Measurements from ENCODE around the gene MAGI2.

Gene MAGI2

GRCh38 chr7:79241288-79242060 is 212.0 kb downstream of the MAGI2 start:
- TF ChIP-seq ZFP3 (CRISPR knock-in tag; IDR thresholded peaks at IDR 0.05) (no peak), ZNF8 (CRISPR knock-in tag; IDR thresholded peaks at IDR 0.05) (no peak), ARNTL (CRISPR knock-in tag; IDR thresholded peaks at IDR 0.05; ENCODE audit: borderline replicate concordance, low read depth) (no peak), RARB (CRISPR knock-in tag; IDR thresholded peaks at IDR 0.05) (no peak), TCF4 (CRISPR knock-in tag; IDR thresholded peaks at IDR 0.05; ENCODE audit: borderline replicate concordance) (no peak), ZNF70 (CRISPR knock-in tag; IDR thresholded peaks at IDR 0.05) (no peak), TOX (CRISPR knock-in tag; IDR thresholded peaks at IDR 0.05; ENCODE audit: borderline replicate concordance) (no peak), ISL1 (CRISPR knock-in tag; IDR thresholded peaks at IDR 0.05) (no peak), OSR1 (CRISPR knock-in tag; IDR thresholded peaks at IDR 0.05) (no peak), ZNF565 (CRISPR knock-in tag; conservative IDR thresholded peaks at IDR 0.05; ENCODE audit: low read depth) (no peak)
- ATAC-seq = peak; percentile 90

GRCh38 chr7:79240413-79240812 is 213.1 kb downstream of the MAGI2 start:
- TF ChIP-seq ARNTL (CRISPR knock-in tag; IDR thresholded peaks at IDR 0.05; ENCODE audit: borderline replicate concordance, low read depth) = no peak
- peak; percentile 76; the same call in 1 of the 2 replicates for TF ChIP-seq TCF4 (CRISPR knock-in tag; IDR thresholded peaks at IDR 0.05; ENCODE audit: borderline replicate concordance)
- ATAC-seq = no peak

GRCh38 chr7:79236352-79237028 is 217.0 kb downstream of the MAGI2 start:
- TF ChIP-seq TSHZ2 (CRISPR knock-in tag; IDR thresholded peaks at IDR 0.05) (no peak), SNAI2 (CRISPR knock-in tag; IDR thresholded peaks at IDR 0.05) (no peak), ZFP30 (CRISPR knock-in tag; IDR thresholded peaks at IDR 0.05) (no peak), CSDC2 (CRISPR knock-in tag; IDR thresholded peaks at IDR 0.05) (no peak), PPARA (CRISPR knock-in tag; IDR thresholded peaks at IDR 0.05; ENCODE audit: borderline replicate concordance) (no peak), PATZ1 (CRISPR knock-in tag; IDR thresholded peaks at IDR 0.05; ENCODE audit: borderline replicate concordance) (no peak), ARNTL (CRISPR knock-in tag; IDR thresholded peaks at IDR 0.05; ENCODE audit: borderline replicate concordance, low read depth) (no peak), GLIS3 (CRISPR knock-in tag; IDR thresholded peaks at IDR 0.05) (no peak), POU6F1 (CRISPR knock-in tag; IDR thresholded peaks at IDR 0.05; ENCODE audit: borderline replicate concordance, low read depth) (no peak), ZNF565 (CRISPR knock-in tag; conservative IDR thresholded peaks at IDR 0.05; ENCODE audit: low read depth) (no peak)
- no peak for ATAC-seq

GRCh38 chr7:79227044-79227443 is 226.4 kb downstream of the MAGI2 start:
- TF ChIP-seq TOX (CRISPR knock-in tag; IDR thresholded peaks at IDR 0.05; ENCODE audit: borderline replicate concordance) (peak; percentile 84; the same call in 1 of the 2 replicates), PPARA (CRISPR knock-in tag; IDR thresholded peaks at IDR 0.05; ENCODE audit: borderline replicate concordance) (no peak), PATZ1 (CRISPR knock-in tag; IDR thresholded peaks at IDR 0.05; ENCODE audit: borderline replicate concordance) (0 out of 2 replicates have a peak, but pooled peaks have one; percentile 41), ARNTL (CRISPR knock-in tag; IDR thresholded peaks at IDR 0.05; ENCODE audit: borderline replicate concordance, low read depth) (no peak), CSRNP3 (CRISPR knock-in tag; IDR thresholded peaks at IDR 0.05) (no peak), ZC3H10 (CRISPR knock-in tag; IDR thresholded peaks at IDR 0.05) (peak; percentile 67)
- ATAC-seq = peak; percentile 51; the same call in 2 of the 3 replicates

Measured in SK-N-SH treated with all-trans-retinoic acid at 6 μM for 48 hours (cell line).